ENCODE measurements around the gene RABAC1.

DNA sequence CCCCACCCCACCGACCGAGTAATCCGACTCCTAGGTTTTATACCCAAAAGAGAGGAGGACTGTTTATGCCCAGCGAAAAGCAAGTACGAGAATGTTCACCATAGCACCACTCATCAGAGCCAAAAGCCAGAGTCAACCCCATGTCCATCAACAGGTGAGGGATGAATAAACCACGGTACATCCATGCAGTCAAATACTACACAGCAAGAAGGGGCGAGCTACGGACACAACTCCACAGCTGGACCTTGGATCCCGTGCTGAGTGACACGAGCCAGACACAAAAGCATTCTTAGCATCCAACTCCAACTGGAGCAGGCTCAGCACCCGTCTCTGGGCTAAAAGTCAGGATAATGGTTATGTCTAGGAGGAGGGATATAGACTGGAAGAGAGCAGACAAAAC is 12.2 kb upstream of the RABAC1 start:
- no peak for TF ChIP-seq JUN (IDR thresholded peaks at IDR 0.05; ENCODE audit: borderline replicate concordance, low read depth, low read length)
- TF ChIP-seq JUN (CRISPR knock-in tag; IDR thresholded peaks at IDR 0.05; ENCODE audit: borderline replicate concordance): no peak
- TF ChIP-seq JUND (IDR thresholded peaks at IDR 0.05; ENCODE audit: borderline replicate concordance, low read depth, low read length): no peak
- no peak for TF ChIP-seq JUND (tag; IDR thresholded peaks at IDR 0.05; ENCODE audit: borderline replicate concordance, low read depth, low read length)
- no peak for TF ChIP-seq YY1 (IDR thresholded peaks at IDR 0.05; ENCODE audit: borderline replicate concordance in 1 of 3, control insufficient read depth in 1 of 3, extremely low read depth in 1 of 3, insufficient read depth in 3 of 3, insufficient read length in 1 of 3, insufficient replicate concordance in 2 of 3, low read depth in 1 of 3, low read length in 2 of 3)
- no peak for TF ChIP-seq CREB1 (IDR thresholded peaks at IDR 0.05)
- TF ChIP-seq CREB1 (CRISPR knock-in tag; IDR thresholded peaks at IDR 0.05): no peak
- TF ChIP-seq HDAC6 (IDR thresholded peaks at IDR 0.05; ENCODE audit: low read depth, low read length): no peak
- TF ChIP-seq SAFB (IDR thresholded peaks at IDR 0.05; ENCODE audit: borderline replicate concordance, low read depth, low read length): no peak
- no peak for TF ChIP-seq ATF1 (CRISPR knock-in tag; IDR thresholded peaks at IDR 0.05)
- no peak for TF ChIP-seq ATF1 (tag; IDR thresholded peaks at IDR 0.05)
- no peak for TF ChIP-seq RBBP5 (IDR thresholded peaks at IDR 0.05; ENCODE audit: borderline replicate concordance, insufficient read depth, low read length, poor library complexity, severe bottlenecking)
- TF ChIP-seq, protein P1, sequence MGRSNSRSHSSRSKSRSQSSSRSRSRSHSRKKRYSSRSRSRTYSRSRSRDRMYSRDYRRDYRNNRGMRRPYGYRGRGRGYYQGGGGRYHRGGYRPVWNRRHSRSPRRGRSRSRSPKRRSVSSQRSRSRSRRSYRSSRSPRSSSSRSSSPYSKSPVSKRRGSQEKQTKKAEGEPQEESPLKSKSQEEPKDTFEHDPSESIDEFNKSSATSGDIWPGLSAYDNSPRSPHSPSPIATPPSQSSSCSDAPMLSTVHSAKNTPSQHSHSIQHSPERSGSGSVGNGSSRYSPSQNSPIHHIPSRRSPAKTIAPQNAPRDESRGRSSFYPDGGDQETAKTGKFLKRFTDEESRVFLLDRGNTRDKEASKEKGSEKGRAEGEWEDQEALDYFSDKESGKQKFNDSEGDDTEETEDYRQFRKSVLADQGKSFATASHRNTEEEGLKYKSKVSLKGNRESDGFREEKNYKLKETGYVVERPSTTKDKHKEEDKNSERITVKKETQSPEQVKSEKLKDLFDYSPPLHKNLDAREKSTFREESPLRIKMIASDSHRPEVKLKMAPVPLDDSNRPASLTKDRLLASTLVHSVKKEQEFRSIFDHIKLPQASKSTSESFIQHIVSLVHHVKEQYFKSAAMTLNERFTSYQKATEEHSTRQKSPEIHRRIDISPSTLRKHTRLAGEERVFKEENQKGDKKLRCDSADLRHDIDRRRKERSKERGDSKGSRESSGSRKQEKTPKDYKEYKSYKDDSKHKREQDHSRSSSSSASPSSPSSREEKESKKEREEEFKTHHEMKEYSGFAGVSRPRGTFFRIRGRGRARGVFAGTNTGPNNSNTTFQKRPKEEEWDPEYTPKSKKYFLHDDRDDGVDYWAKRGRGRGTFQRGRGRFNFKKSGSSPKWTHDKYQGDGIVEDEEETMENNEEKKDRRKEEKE (IDR thresholded peaks at IDR 0.05; ENCODE audit: borderline replicate concordance in 1 of 2, control insufficient read depth in 1 of 2, low read depth in 2 of 2, low read length in 1 of 2): no peak
